Body of pancreas (tissue), 4 donors: Measurements from ENCODE around the gene PNPLA7. TPM values are rescaled to one million over a fixed set of nuclear protein-coding genes. Genes with fewer than 3 reads are reported as not detected.
A peak's percentile ranks its signal among the peaks of the same experiment; 100 is the strongest.

Experiments
- ATAC-seq: fragments of 150-250 bp; one replicate; pipeline ENCODE4 v1.9.1; 2016
- DNase-seq, 4 donors: peaks; one replicate each; pipeline ENCODE4 v3.0.0-alpha.2; 2019
- H3K27ac ChIP-seq, 4 donors: fragments of 200-600 bp; sonication (generic); 1 replicate in 3 of 4; 2 replicates in 1 of 4; pipeline versions ENCODE4 v1.5.1 to v1.6.1; 2016 to 2019; ENCODE audit warnings: mild to moderate bottlenecking in 1 of 4, mixed read lengths in 1 of 4, moderate library complexity in 1 of 4
- H3K27me3 ChIP-seq, 2 donors: fragments of 200-600 bp; sonication (generic); one replicate each; pipeline ENCODE4 v1.6.0; 2016; ENCODE audit warnings: mild to moderate bottlenecking in 1 of 2
- H3K36me3 ChIP-seq, 2 donors: fragments of 200-600 bp; sonication (generic); replicated peaks in 1 of 2; 2 replicates each; pipeline ENCODE4 v1.5.1; 2016; ENCODE audit warnings: low read depth in 2 of 2; ENCODE audit not compliant: insufficient read depth in 1 of 2
- H3K4me1 ChIP-seq: fragments of 200-600 bp; sonication (generic); one replicate; pipeline ENCODE4 v1.6.0; 2016
- H3K4me3 ChIP-seq, 2 donors: fragments of 200-600 bp; sonication (generic); 1 replicate in 1 of 2; 2 replicates in 1 of 2; pipeline ENCODE4 v1.5.1; 2016 to 2019
- H3K9me3 ChIP-seq, 3 donors: fragments of 200-600 bp; sonication (generic); 1 replicate in 2 of 3; 2 replicates in 1 of 3; pipeline ENCODE4 v1.5.1; 2016
- CTCF ChIP-seq, 7 experiments: fragments of 450-650 bp in 4 of 7; fragments of 200-600 bp in 3 of 7; sonication (generic) in 3 of 7; IDR thresholded peaks; one replicate each; pipeline ENCODE4 v1.5.1; 2016 to 2019; ENCODE audit warnings: antibody characterized with exemption in 7 of 7
- POLR2A ChIP-seq, 3 donors: fragments of 450-650 bp; IDR thresholded peaks; one replicate each; pipeline ENCODE4 v1.6.1; 2016; ENCODE audit warnings: antibody characterized with exemption in 3 of 3, mild to moderate bottlenecking in 2 of 3
- WGBS, 2 donors: methylation state at CpG; one replicate each; pipeline ENCODE4 v1.1.5; 2017; 5-methylcytosine and 5-hydroxymethylcytosine counted together
- intact Hi-C: fragments of 100-400 bp; cut with DNase I; formaldehyde crosslinking; loops from one replicate; pipeline ENCODE4 v1.15.1; 2023
- total RNA-seq, 2 donors: library from RNA; depleted of rRNA; stranded (reverse); fragments of >200 nt; gene quantifications; one replicate each; pipeline ENCODE4 v1.1.0, GENCODE V29; 2016

PNPLA7 gene
- total RNA-seq, 2 donors from 2014 or later, result 16.1 to 27.7 TPM

- 76 to 90% methylated on average over 13 to 18 of the region's 18 CpGs for WGBS, 2 donors
- intact Hi-C loops, result loop anchor here (10.0 kb wide), 1 partner anchor 165 kb away; no protein-coding TSS in a partner anchor
- DNase-seq (peak in 1 of 4 donors; percentile 9), ATAC-seq (no peak)
- Histone ChIP-seq H3K4me3 (no peak overlapping the region), H3K4me1 (peaks cover 20% of the 10 kb centered on the region), H3K27ac (no peak overlapping the region), H3K9me3 (no peaks in the 10 kb centered on the region), H3K27me3 (no peaks in the 10 kb centered on the region), H3K36me3 (peaks cover 0 to 5% of the 10 kb centered on the region in 2 donors)
- TF ChIP-seq POLR2A (IDR thresholded peaks at IDR 0.05) (no peak), CTCF (IDR thresholded peaks at IDR 0.05) (no peak)
Observed at GRCh38 chr9:137449931-137450538, 100.2 kb downstream of the PNPLA7 start.

- ATAC-seq, result no peak
- H3K27ac ChIP-seq, result no peak overlapping the region
- no peaks in the 10 kb centered on the region for H3K9me3 ChIP-seq
- intact Hi-C loops, result loop anchor here (10.0 kb wide), 1 partner anchor 164 kb away; no protein-coding TSS in a partner anchor
- peak in 1 of 4 donors; percentile 11 for DNase-seq
- WGBS, 2 donors, result 89 to 94% methylated on average over 9 to 33 of the region's 36 CpGs
- peaks cover 14% of the 10 kb centered on the region for H3K4me1 ChIP-seq
- peaks cover 0 to 5% of the 10 kb centered on the region in 2 donors for H3K36me3 ChIP-seq
- TF ChIP-seq CTCF (IDR thresholded peaks at IDR 0.05) (no peak), POLR2A (IDR thresholded peaks at IDR 0.05) (no peak)
- no peak overlapping the region for H3K4me3 ChIP-seq
- H3K27me3 ChIP-seq, result no peaks in the 10 kb centered on the region
Observed at GRCh38 chr9:137449081-137449844, 100.9 kb downstream of the PNPLA7 start.

DNA sequence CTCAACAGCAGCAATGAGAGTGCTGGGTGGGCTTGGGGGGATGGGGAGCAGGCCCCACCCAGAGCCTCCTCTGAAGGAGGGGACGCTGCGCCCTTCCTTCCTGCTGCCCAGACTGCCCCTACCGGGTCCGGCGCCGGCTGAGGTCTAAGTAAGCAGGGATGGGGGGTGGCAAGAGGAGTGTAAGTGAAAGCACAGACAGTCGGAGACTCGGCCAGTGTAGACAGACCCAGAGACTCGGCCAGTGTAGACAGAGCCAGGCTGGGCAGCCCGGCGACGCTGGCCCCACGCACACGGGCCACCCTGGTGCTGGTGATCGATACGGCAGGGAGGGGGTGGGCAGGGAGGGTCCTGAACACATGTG is 101.6 kb downstream of the PNPLA7 start:
- H3K27me3 ChIP-seq, result no peaks in the 10 kb centered on the region
- intact Hi-C loops, result loop anchor here (10.0 kb wide), 1 partner anchor 164 kb away; no protein-coding TSS in a partner anchor
- ATAC-seq (no peak), DNase-seq (no peak)
- 92% methylated on average over 6 to 16 of the region's 16 CpGs for WGBS, 2 donors
- no peak for TF ChIP-seq CTCF (IDR thresholded peaks at IDR 0.05)
- no peak for TF ChIP-seq POLR2A (IDR thresholded peaks at IDR 0.05)
- no peak overlapping the region for H3K27ac ChIP-seq
- H3K36me3 ChIP-seq, result peaks cover 0 to 5% of the 10 kb centered on the region in 2 donors
- no peak overlapping the region for H3K4me3 ChIP-seq
- H3K4me1 ChIP-seq, result peaks cover 12% of the 10 kb centered on the region
- no peaks in the 10 kb centered on the region for H3K9me3 ChIP-seq

- ATAC-seq, result no peak
- 78 to 80% methylated on average over 3 to 25 of the region's 27 CpGs for WGBS, 2 donors
Observed at GRCh38 chr9:137447722-137448601, 102.2 kb downstream of the PNPLA7 start.

More at GRCh38 chr9:137447722-137448601, 102.2 kb downstream of the PNPLA7 start:
- Histone ChIP-seq H3K4me1 (peaks cover 12% of the 10 kb centered on the region), H3K4me3 (no peak overlapping the region), H3K27me3 (no peaks in the 10 kb centered on the region), H3K36me3 (peaks cover 0 to 5% of the 10 kb centered on the region in 2 donors), H3K27ac (no peak overlapping the region), H3K9me3 (no peaks in the 10 kb centered on the region)
- TF ChIP-seq CTCF (IDR thresholded peaks at IDR 0.05), result no peak
- no peak for TF ChIP-seq POLR2A (IDR thresholded peaks at IDR 0.05)
- intact Hi-C loops, result loop anchor here (10.0 kb wide), 1 partner anchor 163 kb away; no protein-coding TSS in a partner anchor
- DNase-seq, result peak in 1 of 4 donors; percentile 15
